AG04449 (cell line): ENCODE results near the gene GMDS.

ENCODE experiments used
- CTCF ChIA-PET: fragments of 350-600 bp; formaldehyde crosslinking; extraction: SDS; loops from one replicate; lab custom pipeline; 2021; ENCODE audit warnings: antibody characterized with exemption; lab: Yijun Ruan, JAX
- POLR2A ChIA-PET: fragments of 400-600, 350-600 bp; formaldehyde crosslinking; extraction: SDS; loops from one replicate; lab custom pipeline; 2020; ENCODE audit warnings: antibody characterized with exemption, inconsistent platforms; lab: Yijun Ruan, JAX
- DNase-seq: peaks from one replicate; pipeline ENCODE4 v3.0.0-alpha.2; 2010; ENCODE audit warnings: low read depth, low spot score
- H3K4me3 ChIP-seq: 2 replicates; pipeline ENCODE4 v1.5.1; 2011; ENCODE audit warnings: low read depth, mild to moderate bottlenecking, control low read depth, low read length
- TF ChIP-seq, protein P1 (sequence below): IDR thresholded peaks from one replicate; pipeline ENCODE4 v1.5.1; 2011; ENCODE audit warnings: mild to moderate bottlenecking, moderate library complexity, low read length, control low read depth, inconsistent platforms; ENCODE audit not compliant: insufficient read depth; ENCODE audit errors: missing control alignments

GMDS gene

DNA sequence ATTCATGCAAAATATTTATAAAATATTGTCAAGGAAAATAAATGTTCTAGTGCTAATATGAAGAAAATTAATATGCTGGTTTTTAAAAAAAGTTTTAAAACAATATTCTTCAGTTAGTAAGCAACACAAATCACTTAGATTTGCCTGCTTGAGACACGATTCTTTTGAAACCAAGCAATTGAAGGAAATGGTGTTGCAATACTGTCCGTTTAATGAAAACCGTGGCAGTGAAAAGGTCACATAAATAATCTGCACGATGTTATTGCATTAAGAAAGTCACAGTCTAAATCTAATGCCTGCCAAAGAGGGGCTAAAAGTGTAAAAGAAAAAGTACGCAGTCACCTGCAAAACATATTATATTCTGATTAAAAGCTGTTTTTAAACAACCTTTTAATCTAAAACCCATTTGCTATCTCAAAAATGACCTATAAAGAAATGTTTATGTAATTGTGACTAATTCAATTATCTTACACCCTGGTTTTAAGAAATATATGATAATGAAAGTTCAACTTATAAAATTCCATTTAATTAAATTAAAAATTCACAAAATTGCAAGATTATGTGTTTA, 143.0 kb downstream of the GMDS start:
- no peak for DNase-seq
- TF ChIP-seq, protein P1, sequence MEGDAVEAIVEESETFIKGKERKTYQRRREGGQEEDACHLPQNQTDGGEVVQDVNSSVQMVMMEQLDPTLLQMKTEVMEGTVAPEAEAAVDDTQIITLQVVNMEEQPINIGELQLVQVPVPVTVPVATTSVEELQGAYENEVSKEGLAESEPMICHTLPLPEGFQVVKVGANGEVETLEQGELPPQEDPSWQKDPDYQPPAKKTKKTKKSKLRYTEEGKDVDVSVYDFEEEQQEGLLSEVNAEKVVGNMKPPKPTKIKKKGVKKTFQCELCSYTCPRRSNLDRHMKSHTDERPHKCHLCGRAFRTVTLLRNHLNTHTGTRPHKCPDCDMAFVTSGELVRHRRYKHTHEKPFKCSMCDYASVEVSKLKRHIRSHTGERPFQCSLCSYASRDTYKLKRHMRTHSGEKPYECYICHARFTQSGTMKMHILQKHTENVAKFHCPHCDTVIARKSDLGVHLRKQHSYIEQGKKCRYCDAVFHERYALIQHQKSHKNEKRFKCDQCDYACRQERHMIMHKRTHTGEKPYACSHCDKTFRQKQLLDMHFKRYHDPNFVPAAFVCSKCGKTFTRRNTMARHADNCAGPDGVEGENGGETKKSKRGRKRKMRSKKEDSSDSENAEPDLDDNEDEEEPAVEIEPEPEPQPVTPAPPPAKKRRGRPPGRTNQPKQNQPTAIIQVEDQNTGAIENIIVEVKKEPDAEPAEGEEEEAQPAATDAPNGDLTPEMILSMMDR = no peak
- POLR2A ChIA-PET = no interaction called here
- CTCF ChIA-PET = interaction anchor here (1.0 to 3.2 kb wide), 4 partner anchors 491 to 506 kb away, joined by 4 to 36 read pairs (median 24); partner anchors contain the start of gene FOXC1
- no peak overlapping the region for H3K4me3 ChIP-seq

- no peak overlapping the region for H3K4me3 ChIP-seq
- TF ChIP-seq, protein P1 = no peak
- ChIA-PET CTCF (interaction anchor here (1.7 kb wide), 1 partner anchor 505 kb away, joined by 4 read pairs; no protein-coding TSS in a partner anchor), POLR2A (no interaction called here)
- DNase-seq = no peak
Measured at GRCh38 chr6:2101213-2101612, 144.2 kb downstream of the GMDS start.

DNA sequence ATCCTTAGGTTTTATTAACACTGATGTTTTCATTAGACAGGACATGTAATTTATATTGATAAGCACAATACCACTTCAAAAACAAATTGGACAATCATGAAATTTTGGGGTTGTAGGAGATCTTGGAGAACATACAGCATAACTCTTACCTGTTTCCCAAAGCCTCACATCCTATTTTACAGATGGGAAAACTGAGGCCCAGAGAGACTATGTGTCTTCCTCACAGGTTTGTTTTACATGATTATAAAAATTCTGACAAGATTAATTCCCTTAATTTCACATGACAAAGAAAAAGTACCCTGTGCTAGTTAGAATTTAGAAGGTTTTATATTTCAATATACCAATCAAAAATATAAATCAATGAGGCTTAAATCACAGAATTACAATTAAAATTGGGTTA, 145.5 kb downstream of the GMDS start:
- no peak for DNase-seq
- CTCF ChIA-PET = interaction anchor here (0.7 to 1.8 kb wide), 3 partner anchors 349 to 503 kb away, joined by 3 to 5 read pairs (median 4); no protein-coding TSS in a partner anchor
- H3K4me3 ChIP-seq = no peak overlapping the region
- POLR2A ChIA-PET = no interaction called here
- TF ChIP-seq, protein P1 = no peak

DNA sequence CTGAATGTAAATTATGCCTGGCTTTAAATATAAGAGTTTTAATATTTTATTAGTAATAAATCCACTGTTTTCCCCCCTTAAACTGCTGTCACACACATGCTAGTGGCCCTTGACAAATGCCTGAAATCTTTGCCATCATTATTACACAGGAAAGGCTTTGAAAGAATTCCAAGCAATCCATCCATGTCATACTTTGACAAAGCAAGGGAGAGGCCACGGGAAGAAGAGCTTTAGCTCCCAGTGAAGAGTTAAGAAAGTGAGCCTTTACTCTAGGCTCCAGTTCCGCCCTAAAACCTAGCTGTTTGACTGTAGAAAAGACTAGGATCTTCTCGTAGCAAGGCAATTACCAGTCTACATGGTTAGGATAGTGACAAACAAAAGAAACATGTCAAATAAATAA, 147.9 kb downstream of the GMDS start:
- ChIA-PET POLR2A (no interaction called here), CTCF (interaction anchor here (0.7 to 2.9 kb wide), 4 partner anchors 483 to 501 kb away, joined by 4 to 10 read pairs (median 5); no protein-coding TSS in a partner anchor)
- H3K4me3 ChIP-seq = no peak overlapping the region
- no peak for DNase-seq
- TF ChIP-seq, protein P1 = no peak

GRCh38 chr6:2094642-2095041, 150.8 kb downstream of the GMDS start:
- ChIA-PET POLR2A (no interaction called here), CTCF (interaction anchor here (1.7 to 3.0 kb wide), 3 partner anchors 10 to 499 kb away, joined by 5 to 21 read pairs (median 10); no protein-coding TSS in a partner anchor)
- TF ChIP-seq, protein P1 = no peak
- DNase-seq = no peak
- H3K4me3 ChIP-seq = no peak overlapping the region

- ChIA-PET POLR2A (no interaction called here), CTCF (interaction anchor here (0.6 to 1.5 kb wide), 5 partner anchors 13 to 664 kb away, joined by 3 to 5 read pairs (median 3); no protein-coding TSS in a partner anchor)
- TF ChIP-seq, protein P1 = no peak
- DNase-seq = no peak
- no peak overlapping the region for H3K4me3 ChIP-seq
Measured at GRCh38 chr6:2086326-2086965, 159.0 kb downstream of the GMDS start.
